IPS-18c (cell line): Measurements from ENCODE around the gene MBD5.
"Not testable (repeated sequence)": the region's sequence is repeated elsewhere in the genome, so short reads cannot be mapped to it uniquely, and the experiment has no call there.

Source experiments
- H3K4me3 ChIP-seq: 2 replicates; pipeline ENCODE4 v1.7.0; 2013; ENCODE audit warnings: low read depth, mild to moderate bottlenecking, low read length, moderate library complexity; ENCODE audit not compliant: insufficient read depth
- H3K9me3 ChIP-seq: one replicate; pipeline ENCODE4 v1.6.1; 2013; ENCODE audit warnings: mild to moderate bottlenecking, low read length, moderate library complexity; ENCODE audit not compliant: control insufficient read depth, insufficient read depth

Gene MBD5

DNA sequence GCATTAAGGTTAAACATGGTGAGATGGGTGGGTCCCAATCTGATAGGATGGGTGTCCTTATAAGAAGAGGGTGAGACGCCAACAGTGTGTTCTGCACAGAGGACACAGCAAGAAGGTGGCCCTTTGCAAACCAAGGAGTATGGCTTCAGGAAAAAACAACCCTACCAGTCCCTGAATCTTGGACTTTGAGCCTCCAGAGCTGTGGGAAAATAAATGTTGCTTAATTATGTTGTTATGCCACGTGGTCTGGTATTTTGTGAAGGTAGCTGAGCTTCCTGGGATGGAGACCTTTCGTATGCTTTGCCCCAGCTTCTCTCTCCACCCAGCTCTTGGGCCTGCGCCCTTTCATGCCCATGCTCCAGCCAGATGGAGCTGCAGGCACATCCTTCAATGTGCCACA is 509.5 kb downstream of the MBD5 start:
- no peak overlapping the region for H3K4me3 ChIP-seq

DNA sequence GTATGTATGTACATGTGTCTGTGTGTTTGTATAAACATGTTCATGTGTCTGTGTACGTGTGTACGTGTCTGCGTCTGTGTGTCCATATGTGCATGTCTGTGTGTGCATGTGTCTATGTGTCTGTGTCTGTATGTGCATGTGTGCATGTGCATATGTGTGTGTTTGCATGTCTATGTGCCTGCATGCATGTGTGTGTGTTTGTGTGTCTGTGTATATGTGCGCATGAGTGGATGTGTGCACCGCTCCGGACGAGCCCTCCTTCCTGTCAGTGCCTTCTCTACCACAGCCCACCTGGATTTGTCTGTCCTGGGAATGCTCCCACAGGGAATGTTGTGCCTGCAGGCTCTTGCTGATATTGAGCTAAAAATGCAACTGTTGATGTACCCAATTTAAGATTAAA is 510.3 kb downstream of the MBD5 start:
- H3K9me3 ChIP-seq, result no peaks in the 10 kb centered on the region

More for the DNA sequence above, 509.5 kb downstream of the MBD5 start:
- H3K9me3 ChIP-seq, result no peaks in the 10 kb centered on the region

GRCh38 chr2:148531669-148532428 is 511.0 kb downstream of the MBD5 start:
- Histone ChIP-seq H3K9me3 (no peaks in the 10 kb centered on the region), H3K4me3 (no peak overlapping the region)

More for the DNA sequence above, 510.3 kb downstream of the MBD5 start:
- no peak overlapping the region for H3K4me3 ChIP-seq

- no peaks in the 10 kb centered on the region for H3K9me3 ChIP-seq
- no peak overlapping the region for H3K4me3 ChIP-seq
Observed at GRCh38 chr2:148533004-148533403, 512.1 kb downstream of the MBD5 start.

DNA sequence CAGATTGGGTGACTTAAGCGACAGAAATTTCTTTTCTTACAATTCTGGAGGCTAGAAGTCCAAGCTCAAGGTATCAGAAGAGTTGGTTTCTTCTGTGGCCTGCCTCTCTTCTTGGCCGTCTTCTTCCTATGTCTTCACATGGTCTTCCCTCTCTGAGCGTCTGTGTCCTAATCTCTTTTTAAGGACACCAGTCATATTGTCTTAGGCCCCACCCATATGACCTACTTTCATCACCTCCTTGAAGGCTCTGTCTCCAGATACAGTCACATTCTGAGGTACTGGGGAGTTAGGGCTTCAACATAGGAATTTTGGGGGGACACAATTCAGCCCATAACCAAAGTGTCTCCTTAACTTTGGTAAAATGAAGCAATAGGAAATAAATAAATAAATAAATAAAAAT is 512.8 kb downstream of the MBD5 start:
- H3K9me3 ChIP-seq, result no peaks in the 10 kb centered on the region
- no peak overlapping the region for H3K4me3 ChIP-seq

DNA sequence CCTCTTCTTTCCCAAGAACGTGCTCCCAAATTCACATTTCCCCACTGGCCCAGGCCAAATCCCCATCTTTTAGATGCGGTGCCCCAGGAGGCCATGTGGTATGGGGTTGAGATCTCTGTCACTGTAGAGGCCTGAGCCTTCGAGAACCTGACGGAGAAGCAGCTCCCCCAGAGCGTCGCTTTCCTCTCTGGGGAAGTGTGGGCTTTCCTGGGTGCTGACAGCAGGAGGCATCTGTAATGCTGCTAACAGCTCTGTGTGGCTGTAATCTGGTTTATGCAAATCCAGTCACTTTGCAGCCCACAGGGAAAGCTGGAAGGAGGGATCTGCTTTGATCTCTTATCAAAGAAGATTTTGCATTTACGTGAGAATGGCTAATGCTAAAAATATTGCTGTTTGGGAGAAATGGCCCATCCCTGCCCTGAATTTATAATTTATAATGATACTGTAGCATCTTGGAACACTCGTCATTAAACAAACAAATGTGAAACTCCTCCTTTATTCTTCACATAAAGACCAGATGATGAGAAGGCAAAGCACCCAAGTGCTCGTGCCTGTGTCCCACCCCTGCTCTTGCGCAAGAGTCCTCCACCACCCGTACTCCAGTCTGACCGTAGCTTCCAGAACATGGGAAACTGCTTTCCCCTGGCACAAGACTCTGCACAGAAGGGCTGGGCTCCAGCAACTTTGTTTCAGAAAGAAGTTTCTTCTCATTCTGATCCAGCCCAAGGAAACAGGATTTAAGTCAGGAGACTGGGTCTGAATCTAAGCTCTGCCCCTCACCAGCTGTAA is 513.7 kb downstream of the MBD5 start:
- no peaks in the 10 kb centered on the region for H3K9me3 ChIP-seq
- H3K4me3 ChIP-seq, result no peak overlapping the region

GRCh38 chr2:148538375-148538774 is 517.5 kb downstream of the MBD5 start:
- Histone ChIP-seq H3K9me3 (no peaks in the 10 kb centered on the region), H3K4me3 (no peak overlapping the region)

DNA sequence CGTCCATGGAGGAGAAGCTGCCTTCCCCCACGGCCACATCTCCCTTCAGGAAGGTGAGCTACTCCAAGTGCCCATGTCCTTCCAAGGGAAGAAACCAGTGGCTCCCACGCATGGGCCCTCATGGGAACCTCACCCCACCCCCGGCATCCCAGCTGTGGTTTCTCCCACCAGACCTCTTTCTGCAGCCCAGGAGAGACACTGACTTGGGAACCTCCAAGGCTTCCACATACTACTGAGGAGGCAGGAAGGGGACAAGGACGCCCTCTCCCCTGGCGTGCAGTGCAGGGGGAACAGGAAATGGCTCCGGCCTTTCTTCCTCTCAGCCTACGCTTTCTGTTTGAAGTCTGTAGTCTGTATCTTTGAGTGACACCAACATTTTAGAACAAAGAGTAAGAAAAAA is 519.1 kb downstream of the MBD5 start:
- no peak overlapping the region for H3K4me3 ChIP-seq
- H3K9me3 ChIP-seq, result no peaks in the 10 kb centered on the region

- Histone ChIP-seq H3K9me3 (no peaks in the 10 kb centered on the region), H3K4me3 (no peak overlapping the region)
Observed at GRCh38 chr2:148541792-148542191, 520.9 kb downstream of the MBD5 start.

DNA sequence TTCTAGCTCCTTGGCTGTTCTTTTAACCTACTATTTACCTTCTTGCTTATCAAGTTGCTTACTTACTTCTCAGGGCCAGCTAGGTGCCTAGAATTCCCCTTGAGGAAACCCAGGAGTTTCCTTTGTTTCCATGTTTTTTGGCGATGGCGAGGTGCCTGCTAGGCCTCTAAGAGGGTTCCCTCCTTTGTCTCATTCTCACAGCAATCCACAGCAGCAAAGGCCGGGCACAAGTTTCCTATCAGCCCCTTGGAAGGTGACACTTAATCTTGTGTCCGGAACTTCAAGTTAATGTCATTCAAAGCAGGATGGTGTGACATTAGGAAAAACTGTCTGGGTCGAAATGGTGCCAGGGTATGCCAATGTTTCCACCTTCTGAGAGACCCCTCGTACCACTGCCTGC is 521.7 kb downstream of the MBD5 start:
- H3K4me3 ChIP-seq, result no peak overlapping the region
- no peaks in the 10 kb centered on the region for H3K9me3 ChIP-seq

DNA sequence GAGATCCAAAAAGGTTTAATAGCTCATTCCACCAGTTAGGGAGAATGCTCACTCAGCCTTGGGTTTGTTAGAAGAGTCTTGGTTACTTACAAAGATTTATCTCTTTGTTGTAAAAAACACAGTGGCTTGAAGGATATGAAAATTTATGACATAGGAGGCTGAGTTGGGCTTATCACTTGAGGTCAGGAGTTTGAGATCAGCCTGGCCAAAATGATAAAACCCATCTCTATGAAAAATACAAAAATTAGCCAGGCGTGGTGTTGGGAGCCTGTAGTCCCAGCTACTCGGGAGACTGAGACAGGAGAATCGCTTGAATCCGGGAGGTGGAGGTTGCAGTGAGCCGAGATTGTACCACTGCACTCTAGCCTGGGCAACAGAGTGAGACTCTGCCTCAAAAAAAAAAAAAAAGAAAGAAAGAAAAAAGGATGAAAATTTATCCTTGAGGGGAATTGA is 522.2 kb downstream of the MBD5 start:
- not testable (repeated sequence) for H3K4me3 ChIP-seq

DNA sequence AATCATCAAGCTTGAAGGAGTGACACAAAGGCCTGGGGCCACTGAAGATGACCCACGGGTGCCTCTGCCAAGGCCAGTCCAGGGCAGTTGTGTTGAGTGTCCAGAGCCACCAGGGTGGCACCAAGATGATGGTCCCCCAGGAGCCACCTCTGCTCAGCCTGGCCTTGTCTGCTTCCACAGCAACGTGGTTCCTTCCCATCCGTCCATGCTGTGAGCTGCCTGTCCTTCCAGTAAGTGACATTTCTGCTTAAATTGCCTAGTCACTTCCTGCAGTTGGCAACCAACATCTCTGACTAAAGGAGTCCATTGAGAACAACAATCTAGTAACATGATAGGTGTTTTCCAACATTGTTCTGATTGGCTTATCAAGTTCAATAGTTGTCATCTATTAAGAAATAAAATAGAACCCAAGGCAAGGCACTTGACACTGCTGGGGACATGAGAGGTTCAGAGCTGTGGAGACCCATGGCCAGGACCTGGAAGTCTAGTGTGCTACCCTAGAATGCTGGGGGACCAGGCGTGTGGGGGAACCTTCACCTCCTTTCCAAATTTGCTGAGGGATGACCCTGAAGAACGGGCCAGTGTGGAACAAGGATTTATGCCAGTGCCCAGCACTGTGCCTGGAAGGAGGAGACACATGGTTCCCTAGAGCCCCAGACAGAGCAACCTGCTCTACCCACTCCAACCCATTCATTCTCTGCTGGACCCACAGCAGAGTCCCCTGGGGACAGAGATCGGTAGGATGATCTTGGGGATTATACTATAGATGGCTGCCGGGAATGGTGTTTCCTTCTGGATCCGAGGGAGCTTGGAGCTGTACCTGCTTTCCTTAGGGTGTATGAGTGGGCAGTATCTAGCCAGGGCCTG is 524.7 kb downstream of the MBD5 start:
- no peak overlapping the region for H3K4me3 ChIP-seq
- no peaks in the 10 kb centered on the region for H3K9me3 ChIP-seq

More for the DNA sequence above, 522.2 kb downstream of the MBD5 start:
- H3K9me3 ChIP-seq, result not testable (repeated sequence)

DNA sequence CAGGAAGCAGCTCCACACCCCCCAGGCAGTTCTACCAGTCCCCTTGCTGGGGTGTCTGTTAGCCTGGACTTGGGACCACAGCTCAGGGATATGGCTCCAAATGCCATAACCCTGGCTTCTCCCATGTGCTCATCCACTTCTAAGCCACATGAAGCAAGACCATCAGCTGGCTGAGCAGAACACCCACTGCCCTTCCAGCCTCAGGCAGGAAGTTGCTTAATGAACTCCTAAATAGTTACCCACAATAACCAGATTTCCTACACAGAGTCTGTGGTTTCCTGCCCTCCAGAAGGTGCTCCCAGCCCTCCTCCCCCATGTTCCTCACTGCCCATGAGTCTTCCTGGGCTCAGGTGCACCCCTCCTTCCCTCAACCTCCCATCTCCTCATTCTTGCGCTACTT is 525.4 kb downstream of the MBD5 start:
- H3K9me3 ChIP-seq, result no peaks in the 10 kb centered on the region
- no peak overlapping the region for H3K4me3 ChIP-seq

DNA sequence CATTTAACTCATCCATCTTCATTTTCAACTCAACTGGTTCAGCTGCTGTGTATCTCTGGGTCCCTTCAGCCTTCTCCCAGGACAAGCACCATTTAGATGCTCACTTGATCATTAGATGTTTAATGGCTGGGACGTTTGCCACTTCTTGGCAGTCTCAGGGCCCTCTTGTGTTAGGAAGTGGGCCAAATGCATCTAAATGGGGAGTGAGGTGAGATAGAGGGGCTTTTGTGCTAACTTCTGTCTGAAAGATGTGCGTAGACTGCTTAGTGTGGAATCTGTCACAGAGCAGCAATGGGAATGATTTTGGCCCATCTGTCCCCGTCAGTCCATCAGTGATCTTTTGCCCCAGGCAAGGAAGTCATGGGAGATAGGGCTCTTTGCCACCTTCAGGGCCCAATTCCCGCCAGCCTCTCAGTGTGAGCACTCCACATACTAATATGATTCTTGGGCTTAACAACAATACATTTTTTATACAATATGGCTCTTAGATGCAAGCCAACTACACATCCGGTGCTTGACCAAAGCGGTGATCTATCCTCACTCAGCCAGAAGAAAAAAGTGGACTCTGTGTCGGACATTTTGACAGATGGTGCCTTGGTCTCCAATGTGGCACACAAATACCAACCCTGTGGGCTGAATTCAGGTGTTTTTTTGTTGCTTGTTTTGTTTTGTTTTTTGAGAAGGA is 528.0 kb downstream of the MBD5 start:
- H3K4me3 ChIP-seq, result no peak overlapping the region
- H3K9me3 ChIP-seq, result no peaks in the 10 kb centered on the region

DNA sequence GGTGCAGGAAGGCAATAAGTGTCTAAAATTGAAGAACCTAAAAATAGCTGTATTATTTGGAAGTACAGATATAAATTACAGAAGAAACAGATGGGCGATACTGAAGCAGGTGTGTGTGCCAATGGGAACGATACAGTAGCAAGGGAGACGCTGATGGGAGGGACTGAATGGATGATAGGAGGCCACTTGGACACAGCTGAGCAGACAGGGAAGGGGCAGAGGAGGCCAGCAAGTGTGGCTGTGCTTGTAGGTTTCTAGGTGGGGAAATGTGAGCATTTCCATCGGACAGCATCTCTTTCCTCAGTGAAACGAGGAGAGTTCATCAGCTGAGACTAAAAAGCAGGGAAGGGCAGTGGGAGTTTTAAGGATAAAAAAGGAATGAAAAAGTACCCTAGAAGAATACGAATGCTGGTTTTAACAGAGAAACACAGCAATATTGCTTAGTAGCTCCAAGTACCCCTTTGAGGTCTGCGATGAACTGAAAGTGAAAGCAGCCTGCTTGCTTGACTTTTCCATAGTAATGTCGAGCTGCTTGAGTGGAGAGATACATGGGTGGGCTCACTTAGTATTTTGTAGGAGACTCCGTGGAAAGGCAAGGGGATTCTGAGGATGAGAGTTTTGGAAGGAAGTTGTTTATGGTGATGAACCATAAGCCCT is 531.9 kb downstream of the MBD5 start:
- Histone ChIP-seq H3K9me3 (no peaks in the 10 kb centered on the region), H3K4me3 (no peak overlapping the region)

GRCh38 chr2:148553332-148553887 is 532.5 kb downstream of the MBD5 start:
- H3K4me3 ChIP-seq, result no peak overlapping the region
- no peaks in the 10 kb centered on the region for H3K9me3 ChIP-seq
